Measurements from ENCODE around the gene SHPK. TPM values are rescaled to one million over a fixed set of nuclear protein-coding genes. Genes with fewer than 3 reads are reported as not detected.

SHPK gene
- total RNA-seq, 1 donor from 2014 or later, result 22.1 TPM

DNA sequence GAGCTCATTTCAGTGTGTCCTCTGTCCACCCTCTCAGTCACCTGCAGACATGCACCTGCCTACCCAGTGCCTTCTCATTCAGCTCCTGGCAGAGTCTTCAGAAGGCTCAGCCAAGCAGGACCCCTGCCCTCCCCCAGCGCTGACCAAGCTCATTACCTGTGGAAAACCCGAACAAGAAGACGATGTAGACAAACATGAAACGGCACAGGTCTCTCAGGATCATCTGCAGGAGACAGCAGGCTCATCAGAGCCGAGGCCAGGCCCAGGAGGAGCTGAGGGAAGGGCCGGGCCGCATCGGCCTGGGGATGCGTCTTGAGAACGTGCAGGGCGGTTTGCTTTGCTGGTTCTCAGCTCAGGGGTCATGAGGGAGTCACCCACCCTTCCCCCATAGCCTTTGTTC lies 59.1 kb downstream of the SHPK start:
- no peaks in the 10 kb centered on the region for H3K27me3 Mint-ChIP-seq
- no peak overlapping the region for H3K4me3 Mint-ChIP-seq
- peaks cover 12% of the 10 kb centered on the region for H3K36me3 Mint-ChIP-seq
- DNase-seq (ENCODE audit: extremely low spot score, unreplicated experiment), result no peak
- no peak overlapping the region for H3K27ac Mint-ChIP-seq
- no peaks in the 10 kb centered on the region for H3K4me1 Mint-ChIP-seq (ENCODE audit: unreplicated experiment)
- no peaks in the 10 kb centered on the region for H3K9me3 Mint-ChIP-seq
- TF ChIP-seq, protein P1, sequence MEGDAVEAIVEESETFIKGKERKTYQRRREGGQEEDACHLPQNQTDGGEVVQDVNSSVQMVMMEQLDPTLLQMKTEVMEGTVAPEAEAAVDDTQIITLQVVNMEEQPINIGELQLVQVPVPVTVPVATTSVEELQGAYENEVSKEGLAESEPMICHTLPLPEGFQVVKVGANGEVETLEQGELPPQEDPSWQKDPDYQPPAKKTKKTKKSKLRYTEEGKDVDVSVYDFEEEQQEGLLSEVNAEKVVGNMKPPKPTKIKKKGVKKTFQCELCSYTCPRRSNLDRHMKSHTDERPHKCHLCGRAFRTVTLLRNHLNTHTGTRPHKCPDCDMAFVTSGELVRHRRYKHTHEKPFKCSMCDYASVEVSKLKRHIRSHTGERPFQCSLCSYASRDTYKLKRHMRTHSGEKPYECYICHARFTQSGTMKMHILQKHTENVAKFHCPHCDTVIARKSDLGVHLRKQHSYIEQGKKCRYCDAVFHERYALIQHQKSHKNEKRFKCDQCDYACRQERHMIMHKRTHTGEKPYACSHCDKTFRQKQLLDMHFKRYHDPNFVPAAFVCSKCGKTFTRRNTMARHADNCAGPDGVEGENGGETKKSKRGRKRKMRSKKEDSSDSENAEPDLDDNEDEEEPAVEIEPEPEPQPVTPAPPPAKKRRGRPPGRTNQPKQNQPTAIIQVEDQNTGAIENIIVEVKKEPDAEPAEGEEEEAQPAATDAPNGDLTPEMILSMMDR (conservative IDR thresholded peaks at IDR 0.05), result no peak

DNA sequence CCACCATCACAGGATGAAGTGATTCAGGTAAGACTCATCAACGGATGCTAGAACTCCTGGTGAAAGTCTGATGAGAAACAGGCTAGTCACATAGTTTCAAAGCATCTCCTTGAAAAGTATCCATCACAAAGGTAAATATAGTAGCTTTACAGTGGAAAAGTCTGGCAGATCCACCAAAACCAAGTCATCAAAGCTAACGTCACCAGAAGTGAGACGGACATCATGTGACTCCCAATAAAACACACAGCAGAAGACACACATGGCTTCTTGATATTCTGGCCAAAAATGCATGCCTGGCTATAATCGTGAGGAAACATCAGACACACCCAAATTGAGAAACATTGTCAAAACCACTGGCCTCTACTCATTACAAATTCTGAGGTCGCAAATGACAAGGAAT lies 60.5 kb downstream of the SHPK start:
- no peaks in the 10 kb centered on the region for H3K27me3 Mint-ChIP-seq
- TF ChIP-seq, protein P1 (conservative IDR thresholded peaks at IDR 0.05), result no peak
- H3K9me3 Mint-ChIP-seq, result no peaks in the 10 kb centered on the region
- H3K27ac Mint-ChIP-seq, result no peak overlapping the region
- H3K4me3 Mint-ChIP-seq, result no peak overlapping the region
- DNase-seq (ENCODE audit: extremely low spot score, unreplicated experiment), result no peak
- H3K4me1 Mint-ChIP-seq (ENCODE audit: unreplicated experiment), result no peaks in the 10 kb centered on the region
- H3K36me3 Mint-ChIP-seq, result peaks cover 8% of the 10 kb centered on the region

DNA sequence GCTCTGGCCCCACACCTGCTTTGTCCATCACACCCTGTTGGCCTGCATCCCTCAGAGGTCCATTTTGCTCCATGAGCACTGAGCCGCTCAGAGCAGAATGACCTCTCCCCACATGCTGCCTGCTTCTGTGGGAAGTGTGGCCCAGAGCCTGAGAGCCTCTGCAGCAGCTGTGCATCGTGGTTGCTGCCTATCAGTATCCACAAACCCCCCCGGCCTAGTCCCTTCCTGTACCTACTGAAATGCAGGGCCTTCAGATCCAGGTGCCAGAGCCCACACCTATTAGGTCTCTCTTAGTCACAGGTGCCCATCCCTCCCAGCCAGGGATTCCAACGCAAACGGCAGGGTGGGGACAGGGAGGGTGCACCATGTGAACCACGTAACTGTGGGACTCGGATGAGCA lies 61.8 kb downstream of the SHPK start:
- no peak for DNase-seq (ENCODE audit: extremely low spot score, unreplicated experiment)
- Mint-ChIP-seq H3K4me3 (no peak overlapping the region), H3K27me3 (no peaks in the 10 kb centered on the region), H3K27ac (no peak overlapping the region), H3K9me3 (no peaks in the 10 kb centered on the region), H3K4me1 (ENCODE audit: unreplicated experiment) (no peaks in the 10 kb centered on the region), H3K36me3 (peaks cover 7% of the 10 kb centered on the region)
- TF ChIP-seq, protein P1 (conservative IDR thresholded peaks at IDR 0.05), result no peak

DNA sequence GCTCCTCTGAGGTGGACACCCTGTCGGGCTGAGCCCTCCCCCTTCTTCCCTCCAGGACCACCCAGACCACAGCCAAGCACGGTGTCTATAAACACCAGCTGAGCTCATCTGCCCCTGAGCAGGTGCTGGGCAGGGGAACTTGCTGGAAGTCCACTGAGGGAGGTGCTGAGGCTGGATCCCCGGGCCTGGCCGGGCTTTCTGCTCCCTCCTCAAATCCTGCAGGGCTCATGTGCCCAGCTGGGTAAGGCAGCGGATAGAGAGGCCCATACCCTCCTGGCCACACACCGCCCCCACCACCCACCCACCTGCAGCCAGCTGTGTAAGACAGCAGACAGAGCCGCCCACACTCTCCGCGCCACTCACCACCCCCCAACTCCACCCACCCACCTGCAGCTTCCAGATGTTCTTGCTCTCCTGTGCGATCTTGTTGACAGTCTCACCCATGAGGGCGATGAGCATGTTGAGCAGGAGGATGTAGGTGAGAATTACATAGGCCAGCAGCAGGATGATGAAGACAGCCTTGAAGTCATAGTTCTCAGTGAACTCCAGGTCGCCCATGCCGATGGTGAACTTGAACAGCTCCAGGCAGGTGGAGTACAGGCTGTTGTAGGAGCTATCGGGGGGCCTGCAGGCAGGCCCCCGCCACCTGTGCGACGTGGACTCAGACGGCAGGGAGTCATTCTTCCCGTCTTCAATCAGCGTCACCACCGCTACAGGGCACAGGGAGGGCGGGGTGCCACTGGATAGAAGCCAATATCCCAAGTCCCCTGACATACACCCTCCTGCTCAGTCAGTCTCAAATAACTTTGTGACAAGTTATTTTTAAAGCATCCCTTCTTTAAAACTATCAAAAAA lies 62.6 kb downstream of the SHPK start:
- no peak for DNase-seq (ENCODE audit: extremely low spot score, unreplicated experiment)
- H3K9me3 Mint-ChIP-seq, result no peaks in the 10 kb centered on the region
- no peak overlapping the region for H3K4me3 Mint-ChIP-seq
- no peak overlapping the region for H3K27ac Mint-ChIP-seq
- H3K4me1 Mint-ChIP-seq (ENCODE audit: unreplicated experiment), result no peaks in the 10 kb centered on the region
- TF ChIP-seq, protein P1 (conservative IDR thresholded peaks at IDR 0.05), result no peak
- H3K36me3 Mint-ChIP-seq, result peaks cover 8% of the 10 kb centered on the region
- H3K27me3 Mint-ChIP-seq, result no peaks in the 10 kb centered on the region

DNA sequence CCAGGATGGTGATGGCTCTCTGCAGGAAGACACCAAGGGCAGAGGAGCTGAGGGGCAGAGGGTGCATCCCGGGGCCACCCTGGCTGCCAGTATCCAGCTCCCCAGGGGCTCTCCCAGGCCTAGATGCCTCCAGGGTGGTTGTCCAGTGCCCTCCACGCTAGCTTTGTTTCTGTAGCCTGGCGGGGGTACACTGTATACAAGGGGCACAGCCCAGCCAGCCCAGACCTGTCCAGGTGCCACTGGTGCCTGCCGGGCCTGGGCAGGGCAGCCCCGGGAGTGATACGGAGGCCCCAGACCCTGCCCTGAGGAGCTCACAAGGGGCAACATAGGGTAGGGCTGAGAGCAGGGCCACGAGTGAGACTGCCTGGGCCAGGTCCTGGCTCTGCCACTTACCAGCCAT lies 63.8 kb downstream of the SHPK start:
- Mint-ChIP-seq H3K4me3 (no peak overlapping the region), H3K4me1 (ENCODE audit: unreplicated experiment) (no peaks in the 10 kb centered on the region), H3K27ac (no peak overlapping the region), H3K36me3 (peaks cover 15% of the 10 kb centered on the region), H3K9me3 (no peaks in the 10 kb centered on the region), H3K27me3 (no peaks in the 10 kb centered on the region)
- DNase-seq (ENCODE audit: extremely low spot score, unreplicated experiment), result no peak
- TF ChIP-seq, protein P1 (conservative IDR thresholded peaks at IDR 0.05), result no peak

Measured in type B pancreatic cell (in vitro differentiated cells).